HG03442 (cell line): ENCODE measurements around the gene S100G.

ENCODE experiments used
- ATAC-seq: cut with Tn5 transposase; IDR thresholded peaks from one replicate; pipeline ENCODE4 v1.9.1; 2021; ENCODE audit warnings: mild to moderate bottlenecking, moderate library complexity; ENCODE audit not compliant: unreplicated experiment

Gene S100G

DNA sequence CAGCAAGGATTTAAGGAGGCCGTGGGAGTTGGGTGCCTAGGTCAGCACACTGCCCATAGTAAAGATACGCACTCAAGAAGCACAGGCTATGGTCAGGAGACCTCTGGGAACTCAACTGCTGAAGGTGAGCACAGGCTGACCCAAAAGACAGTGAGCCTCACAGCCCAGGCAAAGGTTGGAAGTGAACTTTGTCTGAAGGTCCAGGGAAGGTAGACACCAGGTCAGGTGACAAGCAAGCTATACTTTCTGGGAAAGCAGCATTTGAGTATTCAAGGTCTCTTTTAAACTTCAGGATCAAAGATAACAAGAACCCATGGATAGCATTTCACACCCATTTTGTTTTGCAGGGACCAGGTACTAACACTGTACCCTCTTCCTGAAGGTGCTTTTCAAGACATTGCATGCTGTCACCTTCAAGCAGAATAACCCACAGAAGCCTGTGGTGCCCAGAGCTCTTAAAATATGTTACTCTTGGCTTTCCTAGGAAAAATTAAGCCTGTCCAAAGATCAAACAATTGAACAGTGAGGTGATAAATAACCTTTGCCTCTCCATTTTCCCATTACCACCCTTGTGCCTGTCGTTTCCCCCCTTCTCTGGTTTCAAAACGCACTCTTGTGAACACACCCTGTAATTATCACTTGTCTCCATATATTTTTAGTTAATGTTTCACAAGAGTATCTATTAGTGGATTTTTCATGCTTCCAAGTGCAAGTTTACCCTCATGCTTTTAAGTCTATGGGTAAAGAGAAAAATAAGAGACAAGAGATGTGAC lies 3.4 kb upstream of the S100G start:
- no peak for ATAC-seq

DNA sequence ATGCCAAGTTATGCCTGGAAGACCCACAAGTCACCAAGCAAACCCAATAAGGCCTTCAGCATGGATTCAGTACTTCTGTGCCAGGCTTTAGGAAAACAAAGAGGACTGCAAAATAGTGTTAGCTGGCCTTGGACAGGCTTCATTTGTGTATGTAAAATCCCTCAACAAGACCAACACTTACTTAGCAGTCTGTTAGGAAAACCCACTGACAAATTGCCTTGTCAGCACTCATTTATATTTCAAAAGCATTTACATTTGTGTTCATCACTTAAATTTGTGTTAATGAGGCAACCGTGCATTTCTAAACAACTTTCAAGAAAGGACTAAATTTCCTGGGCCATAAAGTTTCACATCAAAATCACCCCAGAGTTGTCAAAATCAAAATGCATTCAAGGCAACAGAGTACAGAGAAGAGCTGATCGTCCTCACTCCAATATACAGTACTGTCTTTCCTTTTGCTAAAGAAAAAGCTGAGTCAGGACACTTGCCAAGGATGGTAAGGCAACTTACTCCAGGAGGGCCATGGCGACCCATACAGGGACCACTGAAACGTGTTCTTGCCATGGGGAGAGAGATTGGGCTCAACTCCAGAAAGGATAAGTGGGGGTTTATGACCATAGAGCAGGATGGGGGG lies 1.6 kb downstream of the S100G start:
- ATAC-seq, result no peak

DNA sequence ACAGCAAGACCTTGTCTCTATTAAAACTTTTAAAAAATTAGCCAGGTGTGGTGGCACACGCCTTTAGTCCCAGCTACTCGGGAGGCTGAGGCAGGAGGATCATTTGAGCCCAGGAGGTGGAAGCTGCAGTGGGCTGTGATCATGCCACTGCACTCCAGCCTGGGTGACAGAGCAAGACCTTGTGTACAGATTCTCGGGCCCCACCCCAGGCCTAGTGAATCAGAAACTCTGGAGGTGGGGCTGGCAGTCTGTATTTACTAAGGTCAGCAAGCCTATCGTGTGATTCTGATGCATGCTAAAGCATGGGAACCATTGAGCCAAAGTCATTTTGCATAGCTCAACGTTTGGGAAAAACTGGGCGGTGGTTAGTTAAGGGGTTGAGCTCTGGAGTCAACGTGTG lies 3.5 kb downstream of the S100G start:
- ATAC-seq, result no peak

DNA sequence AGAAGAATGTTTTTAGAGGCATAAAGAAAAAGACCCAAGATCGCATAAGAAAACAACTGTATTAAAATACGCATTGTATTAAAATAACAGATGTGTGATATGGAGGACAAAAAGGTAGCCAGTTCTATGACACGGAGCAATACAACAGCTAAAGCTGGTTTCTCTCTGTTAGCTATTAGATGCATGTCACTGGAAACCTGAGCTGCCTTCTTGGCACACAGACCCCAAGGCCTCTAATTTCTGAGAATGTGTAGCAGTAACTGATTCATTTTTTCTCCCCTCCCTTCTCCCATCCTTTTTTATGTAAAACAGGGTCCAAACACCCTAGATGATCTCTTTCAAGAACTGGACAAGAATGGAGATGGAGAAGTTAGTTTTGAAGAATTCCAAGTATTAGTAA lies 4.1 kb downstream of the S100G start:
- ATAC-seq, result no peak

DNA sequence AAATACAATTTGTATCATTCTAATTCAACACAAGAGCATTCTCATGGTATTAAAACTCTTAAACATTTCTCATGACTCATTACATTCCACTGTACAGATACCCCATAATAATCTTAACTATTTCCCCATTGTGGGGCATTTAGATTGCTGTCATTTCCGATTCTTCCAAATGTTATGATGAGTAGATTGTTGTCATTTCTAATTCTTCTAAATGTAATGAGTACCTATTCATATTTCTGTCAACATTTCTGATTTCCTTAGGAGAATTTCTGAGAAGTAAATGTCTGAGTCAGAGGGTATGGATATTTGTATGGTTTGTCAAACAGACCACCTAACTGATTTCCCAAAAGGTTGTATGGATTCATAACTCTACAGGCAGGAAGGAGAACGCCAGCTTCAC lies 8.3 kb downstream of the S100G start:
- no peak for ATAC-seq

DNA sequence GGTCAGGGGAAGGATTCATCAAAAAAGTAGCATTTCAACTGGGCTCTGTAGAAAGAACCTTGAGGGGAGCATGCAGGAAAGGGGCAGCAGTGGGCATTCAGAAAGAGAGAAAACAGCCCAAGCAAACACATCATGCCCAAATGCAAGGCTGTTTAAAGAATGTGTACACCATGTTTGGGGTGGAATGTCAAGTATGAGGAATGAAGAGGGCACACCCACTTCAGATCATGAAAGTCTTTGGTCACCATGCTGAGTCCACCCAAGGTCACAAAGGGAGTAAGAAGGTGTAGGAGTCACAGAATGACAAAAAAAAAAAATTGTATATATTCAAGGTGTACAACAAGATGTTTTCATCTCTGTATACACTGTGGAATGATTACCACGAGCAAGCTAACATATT lies 9.4 kb downstream of the S100G start:
- ATAC-seq, result no peak

DNA sequence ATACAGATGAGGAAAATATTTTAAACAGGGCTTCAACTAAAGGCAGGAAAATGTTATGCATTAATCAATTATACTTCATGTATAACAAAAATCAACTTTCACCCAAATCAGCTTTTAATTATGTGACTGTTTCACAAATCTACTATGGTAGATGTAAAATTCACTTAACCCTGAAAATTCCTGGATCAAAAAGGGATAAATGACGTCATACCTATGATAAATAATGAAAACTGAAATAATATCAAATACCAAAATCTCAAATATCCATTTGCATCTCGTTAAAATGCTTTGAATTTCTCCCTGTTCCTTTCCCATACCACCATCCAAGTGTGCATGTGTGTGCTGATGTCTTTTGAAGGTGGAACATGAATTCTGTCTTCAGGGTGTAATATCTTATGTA lies 11.5 kb downstream of the S100G start:
- ATAC-seq, result no peak

DNA sequence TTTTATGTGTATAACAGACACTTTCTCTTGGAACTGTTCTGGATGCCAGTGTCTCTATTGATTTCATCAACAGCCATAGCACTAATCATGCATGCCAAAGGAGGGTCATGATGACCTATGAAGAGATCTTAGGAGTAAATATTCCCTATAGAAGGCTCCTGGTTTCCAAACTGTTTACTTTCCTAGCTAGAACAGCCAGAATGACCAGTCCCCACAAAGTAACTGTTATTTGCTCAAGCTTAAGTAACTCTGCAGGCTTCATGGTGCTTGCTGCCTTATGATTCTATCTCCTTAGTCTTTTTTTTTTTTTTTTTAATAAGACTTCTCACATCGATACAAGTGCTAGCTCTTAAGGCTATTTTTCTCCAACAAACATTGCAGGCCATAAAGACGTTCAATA lies 12.4 kb downstream of the S100G start:
- no peak for ATAC-seq

DNA sequence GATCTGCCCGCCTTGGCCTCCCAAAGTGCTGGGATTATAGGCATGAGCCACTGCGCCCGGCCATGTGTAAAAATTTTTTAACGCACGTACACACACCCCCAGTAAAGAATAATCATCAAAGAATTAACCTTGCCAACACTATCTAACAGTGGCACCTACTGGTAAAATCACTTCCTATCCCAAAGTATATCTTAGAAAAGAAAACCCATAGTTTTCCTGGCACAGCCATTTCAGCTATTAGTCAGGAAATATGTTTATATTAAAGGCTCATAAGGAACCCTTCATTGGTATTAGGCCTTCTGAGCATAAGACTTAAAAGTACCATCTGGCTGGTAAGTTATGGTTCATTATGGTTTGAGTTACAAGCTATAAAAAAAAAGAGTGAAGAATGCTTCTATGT lies 14.1 kb downstream of the S100G start:
- no peak for ATAC-seq

DNA sequence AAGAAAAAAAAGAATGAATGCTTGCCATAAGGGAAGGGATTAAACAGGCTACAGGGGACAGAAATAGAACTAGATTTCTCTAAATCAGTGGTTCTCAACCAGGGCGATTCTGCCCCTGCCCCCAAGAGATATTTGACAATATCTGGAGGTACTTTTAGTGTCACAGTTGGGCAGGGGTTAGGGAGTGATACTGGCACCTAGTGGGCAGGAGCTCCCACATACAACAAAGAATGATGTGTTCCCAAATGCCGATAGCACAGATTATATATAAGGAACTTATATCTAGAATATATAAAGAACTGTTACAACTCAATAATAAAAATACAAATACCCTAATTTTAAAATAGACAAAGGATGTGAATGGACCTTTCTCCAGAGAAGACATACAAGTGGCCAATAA lies 14.7 kb downstream of the S100G start:
- ATAC-seq, result no peak

DNA sequence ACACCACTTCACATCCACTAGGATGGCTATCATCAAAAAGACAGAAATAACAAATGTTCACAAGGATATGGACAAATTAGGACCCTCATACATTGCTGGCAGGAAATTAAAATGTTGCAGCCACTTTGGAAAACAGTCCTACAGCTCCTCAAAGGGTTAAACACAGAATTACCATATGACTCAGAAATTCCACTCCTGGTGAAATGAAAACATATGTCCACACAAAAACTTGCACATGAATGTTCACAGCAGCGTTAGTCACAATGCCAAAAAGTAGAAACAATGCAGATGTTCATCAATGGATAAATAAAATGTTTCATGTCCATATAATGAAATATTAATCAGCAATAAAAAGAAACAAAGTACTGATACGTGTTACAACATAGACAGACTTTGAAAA lies 15.1 kb downstream of the S100G start:
- no peak for ATAC-seq

DNA sequence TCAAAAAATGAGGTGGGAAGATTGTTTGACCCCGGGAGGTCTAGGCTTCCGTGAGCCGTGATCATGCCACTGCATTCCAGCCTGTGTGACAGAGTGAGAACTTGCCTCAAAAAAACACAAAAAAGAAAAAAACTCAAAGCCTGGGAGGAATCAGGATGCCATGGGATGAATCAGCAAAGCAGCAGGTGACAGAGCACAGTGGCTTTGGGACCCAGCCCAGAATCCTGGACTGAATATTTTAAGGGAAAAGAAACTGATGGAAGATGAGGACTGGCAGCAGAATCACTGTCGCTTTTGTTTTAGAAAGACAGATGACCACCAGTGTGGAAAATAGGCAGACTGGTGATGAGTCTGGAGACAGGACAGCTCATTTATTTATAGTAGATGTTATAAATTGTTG lies 16.6 kb downstream of the S100G start:
- ATAC-seq, result no peak

DNA sequence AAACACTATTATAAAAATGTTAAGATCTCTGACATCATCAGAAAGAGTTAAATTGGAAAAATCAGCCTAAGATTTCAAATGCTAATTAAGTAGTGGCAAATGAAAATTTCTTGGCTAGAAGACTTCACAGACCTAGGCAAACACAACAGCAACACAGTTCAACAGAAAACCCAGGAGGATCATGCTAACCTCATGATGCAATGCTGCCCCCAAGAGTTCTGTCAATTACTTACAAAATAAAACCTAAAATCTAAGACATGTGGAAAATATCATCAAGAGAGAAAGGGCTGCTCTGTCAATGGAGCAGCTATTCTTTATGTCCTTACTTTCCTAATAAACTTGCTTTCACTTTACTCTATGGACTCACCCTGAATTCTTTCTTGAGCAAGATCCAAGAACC lies 21.0 kb downstream of the S100G start:
- ATAC-seq, result no peak

DNA sequence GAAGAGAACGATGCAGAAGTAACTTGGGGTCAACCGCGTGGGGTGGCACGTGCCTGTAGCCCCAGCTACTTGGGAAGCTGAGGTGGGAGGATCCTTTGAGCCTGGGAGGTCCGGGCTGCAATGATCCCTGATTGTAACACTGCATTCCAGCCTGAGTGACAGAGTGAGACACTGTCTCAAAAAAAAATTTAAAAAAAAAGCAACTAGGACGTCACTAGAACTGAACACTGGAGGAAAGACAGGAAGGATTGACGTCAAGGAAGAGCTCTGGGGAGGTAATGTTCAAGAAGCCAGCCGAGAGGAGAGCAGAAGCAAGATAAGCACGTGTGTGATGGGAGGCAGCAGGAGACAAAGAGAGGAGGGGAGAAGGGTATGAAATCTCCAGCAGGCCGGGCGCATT lies 28.7 kb downstream of the S100G start:
- ATAC-seq, result no peak

DNA sequence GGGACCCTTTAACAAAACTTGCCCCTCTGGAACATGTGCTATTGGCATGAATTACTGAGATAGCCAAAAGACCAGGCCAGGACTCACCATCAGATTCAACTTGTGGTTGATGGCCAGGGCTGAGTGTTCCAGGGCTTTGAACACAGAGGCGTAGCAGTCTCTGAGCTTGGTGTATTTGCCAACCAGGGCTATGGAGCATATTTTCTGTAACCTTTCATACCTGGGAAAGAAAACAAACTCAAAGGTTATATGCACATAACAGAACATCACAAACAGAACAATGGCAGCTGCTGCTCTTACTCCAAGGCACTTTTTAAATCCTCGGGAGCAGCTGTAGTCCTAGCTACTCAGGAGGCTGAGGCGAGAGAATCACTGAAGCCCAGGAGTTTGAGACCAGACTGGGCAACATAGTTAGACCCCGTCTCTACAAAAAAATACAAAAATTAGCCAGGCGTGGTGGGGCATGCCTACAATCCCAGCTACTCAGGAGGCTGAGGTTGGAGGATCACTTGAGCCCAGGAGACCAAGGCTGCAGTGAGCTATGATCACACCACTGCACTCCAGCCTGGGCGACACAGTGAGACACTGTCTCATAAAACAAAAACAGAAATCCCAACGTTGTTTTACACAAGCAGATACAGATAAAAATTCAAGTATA lies 33.2 kb downstream of the S100G start:
- ATAC-seq, result no peak

DNA sequence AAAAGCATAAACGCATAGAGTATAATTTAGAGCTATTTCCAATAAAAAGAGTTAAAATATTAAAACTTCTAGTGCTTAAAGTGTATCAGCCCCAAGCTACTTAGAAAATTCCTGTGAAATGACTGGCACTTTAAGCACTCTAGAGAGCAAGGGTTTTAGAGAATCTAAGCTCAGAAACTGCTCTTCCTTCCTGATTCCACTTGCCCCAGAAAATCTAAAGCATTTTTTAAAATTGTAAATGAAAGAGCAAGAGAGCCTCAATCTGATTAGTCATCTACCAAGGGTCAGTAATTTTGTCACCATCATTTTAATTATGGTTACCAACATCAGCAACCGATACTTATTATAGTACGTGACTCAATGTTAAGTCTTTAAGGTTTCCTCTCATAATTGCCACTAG lies 37.6 kb downstream of the S100G start:
- ATAC-seq, result no peak

DNA sequence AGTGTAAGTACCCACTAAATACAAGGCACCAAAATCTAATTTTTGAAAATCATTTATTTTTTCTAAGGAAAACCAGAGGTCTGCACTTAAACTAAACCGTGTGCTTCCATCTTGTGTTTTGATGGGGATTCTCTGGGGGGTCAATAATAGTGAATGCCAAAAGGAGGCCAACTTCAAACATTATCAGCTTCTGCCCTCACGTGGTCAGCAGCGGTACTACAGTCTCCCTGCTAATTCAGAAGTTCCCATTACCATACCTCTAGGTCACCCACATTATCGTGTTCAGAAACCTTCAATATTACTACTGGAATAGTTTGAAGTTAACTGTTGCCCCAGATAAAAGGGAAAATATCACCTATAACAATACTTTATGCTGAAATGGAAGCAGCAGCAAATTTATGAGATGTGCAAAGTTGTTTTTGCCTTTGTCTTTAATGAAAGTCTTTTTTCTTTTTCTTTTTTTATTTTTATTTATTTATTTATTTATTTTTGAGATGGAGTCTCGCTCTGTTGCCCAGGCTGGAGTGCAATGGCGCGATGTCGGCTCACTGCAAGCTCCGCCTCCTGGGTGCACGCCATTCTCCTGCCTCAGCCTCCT lies 45.2 kb downstream of the S100G start:
- ATAC-seq, result no peak

DNA sequence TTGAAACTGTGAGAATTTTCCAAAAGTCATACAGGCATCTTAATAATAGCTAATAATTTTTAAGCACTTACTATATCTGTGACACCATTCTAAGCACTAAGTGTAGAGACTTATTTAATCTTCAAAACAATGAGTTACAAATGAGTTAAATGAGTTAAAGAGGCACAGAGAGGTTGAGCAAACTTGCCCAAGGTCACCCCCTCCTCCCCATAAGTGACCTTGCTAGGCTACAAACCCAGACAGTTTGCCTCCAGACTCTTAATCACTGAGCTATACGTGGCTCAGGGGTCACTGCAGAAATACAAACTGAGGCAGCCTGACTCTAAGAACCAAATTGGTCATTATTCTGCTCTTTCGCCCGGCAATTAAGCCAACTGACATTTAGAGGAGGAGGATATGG lies 47.0 kb downstream of the S100G start:
- ATAC-seq, result no peak

DNA sequence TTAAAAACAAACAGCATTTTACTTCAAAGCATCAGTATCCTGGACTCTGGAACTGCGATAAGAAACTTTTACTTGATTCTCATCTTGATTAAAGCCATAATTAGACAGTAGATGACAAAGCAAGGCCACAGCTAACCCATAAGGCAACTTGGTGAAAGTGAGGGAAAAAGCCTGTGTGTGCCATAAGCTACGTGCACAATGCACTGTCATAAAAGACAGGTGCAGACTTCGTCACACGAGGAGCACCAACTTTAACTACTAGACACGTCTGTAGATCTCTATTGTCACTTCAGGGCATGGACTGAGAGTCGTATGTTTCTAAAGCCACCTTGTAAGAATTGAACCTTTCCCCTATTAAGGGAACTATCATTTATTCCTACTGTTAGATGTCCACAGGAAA lies 49.4 kb downstream of the S100G start:
- ATAC-seq, result no peak

DNA sequence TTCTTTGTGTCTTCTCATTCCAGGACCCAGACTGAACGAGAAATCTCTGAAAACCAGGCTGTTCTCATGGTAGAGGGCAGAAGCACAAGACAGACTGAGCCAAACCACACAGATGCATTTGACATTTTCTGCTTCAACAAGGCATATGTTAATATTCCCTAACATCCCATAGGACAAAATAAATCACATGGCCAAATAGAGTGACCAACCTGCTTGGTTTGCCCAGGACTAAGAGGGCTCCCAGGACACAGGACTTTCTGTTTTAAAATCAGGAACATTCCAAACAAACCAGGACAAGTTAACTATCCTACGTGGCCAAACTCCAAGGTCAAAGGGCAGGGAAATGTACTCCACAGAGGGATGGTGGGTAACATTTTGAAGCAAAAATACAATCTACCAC lies 50.8 kb downstream of the S100G start:
- no peak for ATAC-seq

DNA sequence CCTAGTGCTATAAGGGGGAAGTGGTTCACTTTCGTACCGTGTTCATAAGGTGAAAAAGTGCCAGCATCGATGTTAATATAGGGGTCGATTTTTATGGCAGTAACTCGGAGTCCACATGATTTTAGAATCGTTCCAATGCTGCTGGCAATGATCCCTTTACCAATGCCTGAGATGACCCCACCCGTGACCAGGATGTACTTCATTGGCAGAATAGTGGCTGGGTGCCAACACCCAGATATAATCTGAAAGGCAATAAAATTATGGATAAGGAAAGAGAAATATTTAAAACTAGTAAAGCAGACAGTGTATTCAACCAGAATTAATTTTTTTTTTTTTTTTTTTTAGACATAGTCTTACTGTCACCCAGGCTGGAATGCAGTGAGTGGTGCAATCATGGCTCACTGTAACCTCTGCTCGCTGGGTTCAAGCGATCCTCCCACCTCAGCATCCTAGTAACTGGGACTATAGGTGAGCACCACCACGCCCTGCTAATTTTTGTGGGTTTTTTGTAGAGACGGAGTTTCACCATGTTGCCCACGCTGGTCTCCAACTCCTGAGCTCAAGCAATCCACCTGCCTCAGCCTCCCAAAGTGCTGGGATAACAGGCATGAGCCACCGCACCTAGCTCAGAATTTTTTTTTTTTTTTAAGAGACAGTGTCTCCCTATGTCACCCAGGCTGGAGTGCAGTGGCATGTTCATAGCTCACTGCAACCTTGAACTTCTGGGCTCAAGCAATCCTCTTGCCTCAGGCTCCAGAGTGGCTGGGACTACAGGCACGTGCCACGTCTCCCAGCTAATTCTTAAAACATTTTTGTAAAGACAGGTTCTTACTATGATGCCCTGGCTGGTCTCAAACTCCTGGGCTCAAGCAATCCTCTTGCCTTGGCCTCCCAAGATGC lies 53.0 kb downstream of the S100G start:
- no peak for ATAC-seq
